ENCODE results near the gene ATG16L2.

DNA sequence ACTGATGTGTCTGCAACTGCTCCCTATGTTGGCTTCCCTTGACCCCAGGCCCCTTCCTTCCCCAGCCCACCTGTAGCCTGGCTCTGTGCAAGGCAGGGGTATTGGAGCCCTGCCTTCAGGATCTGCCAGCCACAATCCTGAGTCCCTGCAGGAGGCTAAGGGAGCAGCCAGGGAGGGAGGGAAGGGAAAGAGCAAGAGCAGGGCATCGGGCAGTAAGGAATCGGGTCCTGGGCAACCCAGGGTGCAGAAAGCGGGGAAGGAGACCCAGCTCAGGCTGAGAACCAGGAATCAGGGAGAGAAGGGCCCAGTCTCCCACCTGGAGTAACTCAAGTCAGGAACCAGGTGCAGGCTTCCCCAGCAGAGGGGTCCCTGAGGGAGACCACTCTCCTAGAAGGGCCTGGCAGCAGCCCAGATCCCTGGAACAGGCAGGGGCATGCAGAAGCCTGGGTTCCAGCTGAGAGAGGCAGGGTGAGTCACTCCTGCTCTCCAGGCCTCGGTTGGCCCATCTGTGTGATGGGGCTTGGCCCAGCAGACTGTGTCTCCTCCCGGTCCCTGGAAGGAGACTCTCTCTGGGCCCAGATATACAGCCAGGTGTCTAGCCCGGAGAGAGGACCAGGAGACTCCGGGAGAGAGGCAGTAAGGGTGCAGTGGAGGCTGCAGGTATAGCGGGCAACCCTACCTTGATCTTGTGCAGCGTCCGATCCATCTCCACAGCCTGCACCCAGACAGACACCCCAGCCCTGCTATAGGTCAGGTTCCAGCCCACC, 33.7 kb upstream of the ATG16L2 start:
- TF ChIP-seq CTCF (IDR thresholded peaks at IDR 0.05): no peak
- TF ChIP-seq POLR2A (IDR thresholded peaks at IDR 0.05): no peak
- TF ChIP-seq POLR2AphosphoS5 (IDR thresholded peaks at IDR 0.05): no peak
- TF ChIP-seq EP300 (IDR thresholded peaks at IDR 0.05): no peak
